ENCODE results near the gene ARID4A.
"Not testable (repeated sequence)": the region's sequence is repeated elsewhere in the genome, so short reads cannot be mapped to it uniquely, and the experiment has no call there.

ARID4A gene, protein sequence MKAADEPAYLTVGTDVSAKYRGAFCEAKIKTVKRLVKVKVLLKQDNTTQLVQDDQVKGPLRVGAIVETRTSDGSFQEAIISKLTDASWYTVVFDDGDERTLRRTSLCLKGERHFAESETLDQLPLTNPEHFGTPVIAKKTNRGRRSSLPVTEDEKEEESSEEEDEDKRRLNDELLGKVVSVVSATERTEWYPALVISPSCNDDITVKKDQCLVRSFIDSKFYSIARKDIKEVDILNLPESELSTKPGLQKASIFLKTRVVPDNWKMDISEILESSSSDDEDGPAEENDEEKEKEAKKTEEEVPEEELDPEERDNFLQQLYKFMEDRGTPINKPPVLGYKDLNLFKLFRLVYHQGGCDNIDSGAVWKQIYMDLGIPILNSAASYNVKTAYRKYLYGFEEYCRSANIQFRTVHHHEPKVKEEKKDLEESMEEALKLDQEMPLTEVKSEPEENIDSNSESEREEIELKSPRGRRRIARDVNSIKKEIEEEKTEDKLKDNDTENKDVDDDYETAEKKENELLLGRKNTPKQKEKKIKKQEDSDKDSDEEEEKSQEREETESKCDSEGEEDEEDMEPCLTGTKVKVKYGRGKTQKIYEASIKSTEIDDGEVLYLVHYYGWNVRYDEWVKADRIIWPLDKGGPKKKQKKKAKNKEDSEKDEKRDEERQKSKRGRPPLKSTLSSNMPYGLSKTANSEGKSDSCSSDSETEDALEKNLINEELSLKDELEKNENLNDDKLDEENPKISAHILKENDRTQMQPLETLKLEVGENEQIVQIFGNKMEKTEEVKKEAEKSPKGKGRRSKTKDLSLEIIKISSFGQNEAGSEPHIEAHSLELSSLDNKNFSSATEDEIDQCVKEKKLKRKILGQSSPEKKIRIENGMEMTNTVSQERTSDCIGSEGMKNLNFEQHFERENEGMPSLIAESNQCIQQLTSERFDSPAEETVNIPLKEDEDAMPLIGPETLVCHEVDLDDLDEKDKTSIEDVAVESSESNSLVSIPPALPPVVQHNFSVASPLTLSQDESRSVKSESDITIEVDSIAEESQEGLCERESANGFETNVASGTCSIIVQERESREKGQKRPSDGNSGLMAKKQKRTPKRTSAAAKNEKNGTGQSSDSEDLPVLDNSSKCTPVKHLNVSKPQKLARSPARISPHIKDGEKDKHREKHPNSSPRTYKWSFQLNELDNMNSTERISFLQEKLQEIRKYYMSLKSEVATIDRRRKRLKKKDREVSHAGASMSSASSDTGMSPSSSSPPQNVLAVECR

DNA sequence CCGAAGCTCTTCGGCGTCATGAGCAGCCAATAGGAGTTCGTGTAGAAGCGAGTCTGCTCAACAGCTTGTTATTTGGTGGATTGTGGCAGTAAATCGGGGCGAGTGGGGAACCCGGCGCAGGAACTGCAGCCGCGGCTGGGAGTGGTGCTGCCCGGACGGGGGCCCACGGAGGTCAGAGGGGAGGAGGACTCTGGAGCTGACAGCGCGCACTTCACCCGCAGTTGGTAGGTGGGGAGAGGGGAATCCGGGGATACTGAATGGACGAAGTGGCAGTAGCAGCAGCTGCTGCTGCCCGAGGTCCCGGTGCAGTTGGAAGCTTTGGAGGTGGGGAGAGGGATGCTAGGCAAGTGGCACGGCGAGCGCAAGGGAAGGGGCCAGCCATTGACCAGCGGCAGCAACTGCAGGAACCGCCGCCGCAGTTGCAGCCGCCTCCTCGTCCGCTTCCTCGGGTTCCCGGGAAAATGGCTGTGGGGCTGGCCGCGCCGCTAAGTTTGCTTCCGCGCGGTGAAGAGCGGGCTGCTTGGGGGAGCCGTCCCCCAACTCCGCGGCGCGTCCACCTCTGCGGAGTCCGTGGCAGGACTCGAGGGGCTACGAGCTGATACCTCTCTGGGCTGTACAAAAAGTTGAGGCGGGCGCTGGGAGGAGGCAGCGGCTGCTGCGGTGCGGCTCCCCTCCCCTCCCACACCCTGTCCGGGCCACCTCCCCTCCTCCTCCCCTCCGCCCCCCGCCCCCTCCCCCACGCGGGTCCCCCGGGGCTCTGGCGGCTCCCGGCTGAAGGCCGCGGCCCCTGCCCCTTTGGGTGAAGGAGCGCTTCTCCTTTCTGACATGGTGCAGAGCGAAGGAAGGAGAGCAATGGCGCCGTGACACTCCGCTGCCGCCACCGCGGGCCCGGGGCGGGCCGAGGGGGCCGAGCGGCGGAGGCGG lies at the start of gene ARID4A:
ARID4A (plus strand) TSS at position 79 of the 924 bp plus-strand sequence. CDS start 1,300 bp downstream, outside the sequence.
- peak; percentile 78 for DNase-seq
- peak; percentile 3 for ATAC-seq

DNA sequence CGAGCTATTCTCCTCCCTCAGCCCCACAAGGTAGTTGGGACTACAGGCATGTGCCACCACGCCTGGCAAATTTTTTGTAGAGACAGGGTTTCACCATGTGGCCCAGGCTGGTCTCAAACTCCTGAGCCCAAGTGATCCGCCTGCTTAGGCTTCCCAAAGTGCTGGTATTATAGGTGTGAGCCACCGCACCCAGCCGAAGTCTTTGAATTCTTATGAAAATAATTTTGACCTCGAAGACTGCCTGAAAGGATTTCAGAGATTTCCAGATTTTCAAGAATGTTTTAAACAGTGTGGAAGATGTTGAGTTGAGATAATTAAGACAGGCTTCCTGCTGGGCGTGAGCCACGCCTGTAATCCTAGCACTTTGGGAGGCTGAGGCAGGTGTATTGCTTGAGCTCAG lies 48.7 kb upstream of the ARID4A start:
- ATAC-seq (no peak), DNase-seq (no peak)

DNA sequence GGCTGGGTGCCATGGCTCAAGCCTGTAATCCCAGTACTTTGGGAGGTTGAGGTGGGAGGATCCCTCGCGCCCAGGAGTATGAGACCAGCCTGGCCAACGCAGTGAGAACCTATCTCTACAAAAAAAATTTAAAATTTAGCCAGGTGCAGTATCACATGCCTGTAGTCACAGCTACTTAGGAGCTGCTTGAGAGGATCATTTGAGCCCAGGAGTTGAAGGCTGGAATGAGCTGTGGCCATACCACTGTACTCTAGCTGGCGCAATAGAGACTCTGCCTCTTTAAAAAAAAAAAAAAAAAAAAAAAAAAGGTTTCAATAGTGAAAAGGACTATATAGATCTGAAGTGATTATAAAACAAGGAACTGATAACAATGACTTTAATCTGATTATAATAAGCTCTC lies 40.2 kb upstream of the ARID4A start:
- ATAC-seq (no peak), DNase-seq (no peak)

DNA sequence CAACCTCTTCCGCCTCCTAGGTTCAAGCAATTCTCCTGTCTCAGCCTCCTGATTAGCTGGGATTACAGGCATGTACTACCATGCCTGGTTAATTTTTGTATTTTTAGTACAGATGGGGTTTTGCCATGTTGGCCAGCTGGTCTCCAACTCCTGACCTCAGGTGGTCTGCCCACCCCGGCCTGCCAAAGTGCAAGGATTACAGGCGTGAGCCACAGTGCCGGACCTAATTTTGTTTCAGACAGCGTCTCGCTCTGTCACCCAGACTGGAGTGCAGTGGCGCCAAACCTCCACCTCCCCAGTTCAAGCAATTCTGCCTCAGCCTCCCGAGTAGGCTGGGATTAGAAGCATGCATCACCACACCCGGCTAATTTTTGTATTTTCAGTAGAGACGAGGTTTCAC lies 36.4 kb upstream of the ARID4A start:
- DNase-seq, ATAC-seq: not testable (repeated sequence)

DNA sequence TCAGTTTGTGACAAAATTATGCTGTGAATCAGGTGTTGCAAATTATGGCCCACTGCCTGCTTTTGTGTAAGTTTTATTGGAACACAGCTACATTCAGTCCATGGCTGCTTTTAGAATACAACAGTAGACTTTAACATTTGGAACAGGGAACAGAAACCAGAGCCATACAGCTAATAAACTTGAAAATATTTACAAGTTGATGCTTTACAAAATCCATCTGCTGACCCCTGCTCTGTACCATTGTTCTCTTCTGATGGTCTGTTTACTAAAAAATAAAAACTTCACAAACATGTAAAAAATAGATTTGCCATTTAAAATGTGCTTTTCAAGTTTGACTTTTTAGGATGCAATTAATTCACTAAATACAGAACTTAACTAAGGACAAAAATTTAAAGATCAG lies 33.0 kb upstream of the ARID4A start:
- DNase-seq, result no peak
- no peak for ATAC-seq

DNA sequence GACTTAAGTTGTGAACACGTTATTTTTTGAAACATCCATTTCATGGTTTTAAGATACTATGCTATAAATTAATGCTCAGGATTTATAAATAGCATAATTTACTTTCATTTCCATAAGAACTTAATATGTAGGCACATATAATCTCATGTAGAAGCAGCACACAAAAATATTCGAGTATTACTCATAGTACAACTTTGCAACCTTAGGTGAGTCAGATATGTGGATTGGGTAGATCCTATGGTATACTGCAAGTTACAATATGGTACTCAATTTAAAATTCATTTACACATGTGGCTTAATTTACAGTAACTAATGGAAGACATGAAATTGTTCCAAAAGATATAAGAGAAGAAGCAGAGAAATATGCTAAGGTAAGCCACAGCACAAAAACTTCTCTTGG lies 27.7 kb upstream of the ARID4A start:
- ATAC-seq (peak; percentile 50), DNase-seq (no peak)

DNA sequence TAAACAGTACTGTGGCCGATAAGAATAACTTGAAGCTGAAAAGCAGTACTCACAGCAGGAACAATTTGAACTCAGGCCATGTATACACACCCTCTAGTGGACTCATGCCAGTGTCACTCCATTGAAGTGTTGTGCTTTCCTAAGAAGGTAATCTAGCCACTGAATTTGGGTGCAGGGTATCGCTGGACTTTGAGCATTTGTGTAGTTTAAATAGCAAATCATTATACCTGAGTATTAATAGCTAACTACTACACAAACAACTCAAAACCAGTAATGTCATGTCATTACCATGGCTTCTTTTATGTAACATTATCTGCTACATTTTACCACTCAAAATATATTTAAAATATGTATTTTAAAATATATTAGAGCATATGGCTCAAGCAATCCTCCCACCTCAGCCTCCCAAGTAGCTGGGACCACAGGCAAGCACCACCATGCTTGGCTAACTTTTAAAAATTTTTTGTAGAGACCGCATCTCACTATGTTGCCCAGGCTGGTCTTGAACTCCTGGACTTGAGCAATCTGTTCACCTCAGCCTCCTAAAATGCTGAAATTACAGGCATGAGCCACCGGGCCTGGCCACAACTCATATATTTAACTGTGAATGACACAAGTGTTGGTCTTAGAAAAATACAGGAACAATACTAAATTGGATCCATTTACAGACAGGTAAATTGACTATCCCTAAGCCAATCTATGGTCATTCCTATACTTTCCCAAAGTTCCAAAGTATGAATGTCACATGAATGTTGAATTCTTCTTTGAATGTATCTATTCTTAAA lies 25.6 kb upstream of the ARID4A start:
- ATAC-seq, result no peak
- DNase-seq, result no peak

DNA sequence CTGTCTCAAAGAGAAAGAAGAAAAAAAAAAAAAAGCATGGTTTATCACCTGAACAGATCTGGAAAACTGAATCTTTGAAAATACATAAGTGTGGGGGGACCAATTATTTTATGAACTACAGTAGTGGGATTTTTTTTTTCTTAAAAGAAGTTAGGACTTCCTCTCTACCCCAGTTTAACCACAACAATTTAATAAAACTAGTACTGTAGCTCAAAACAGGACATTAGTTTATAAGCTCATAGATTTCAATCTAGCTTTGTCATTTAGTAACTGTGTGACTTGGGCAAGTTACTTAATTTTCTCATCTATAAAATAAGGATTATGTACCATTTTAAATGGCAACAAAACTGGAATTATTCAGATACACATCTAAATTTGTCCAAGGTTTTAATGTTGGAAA lies 23.5 kb upstream of the ARID4A start:
- DNase-seq (no peak), ATAC-seq (no peak)

DNA sequence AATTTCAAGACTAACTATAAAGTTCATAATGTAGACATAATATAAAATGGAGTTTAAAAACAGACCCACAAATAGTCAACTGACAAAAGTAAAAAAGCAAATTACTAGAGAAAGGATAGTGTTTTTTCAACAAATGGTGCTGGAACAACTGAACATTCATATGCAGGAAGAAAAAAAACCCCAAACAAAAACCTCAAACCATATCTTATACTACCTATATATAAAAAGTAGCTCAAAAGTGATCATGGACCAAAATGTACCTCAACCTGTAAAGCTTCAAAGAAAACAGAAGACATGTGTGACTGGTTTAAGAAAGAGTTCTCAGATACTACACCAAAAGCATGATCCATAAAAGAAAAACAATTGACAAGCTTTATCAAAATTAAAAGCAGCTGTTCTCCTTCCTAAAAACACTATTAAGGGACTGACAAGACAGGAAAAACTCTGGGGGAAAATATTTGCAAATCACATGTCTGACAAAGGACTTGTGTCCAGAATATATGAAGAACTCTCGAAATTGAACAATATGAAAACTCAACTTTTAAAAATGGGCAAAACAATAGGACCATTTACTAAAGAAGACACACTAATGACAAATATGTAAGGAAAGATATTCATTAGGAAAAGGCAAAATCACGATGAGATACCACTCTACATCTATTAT lies 22.7 kb upstream of the ARID4A start:
- ATAC-seq (no peak), DNase-seq (no peak)

DNA sequence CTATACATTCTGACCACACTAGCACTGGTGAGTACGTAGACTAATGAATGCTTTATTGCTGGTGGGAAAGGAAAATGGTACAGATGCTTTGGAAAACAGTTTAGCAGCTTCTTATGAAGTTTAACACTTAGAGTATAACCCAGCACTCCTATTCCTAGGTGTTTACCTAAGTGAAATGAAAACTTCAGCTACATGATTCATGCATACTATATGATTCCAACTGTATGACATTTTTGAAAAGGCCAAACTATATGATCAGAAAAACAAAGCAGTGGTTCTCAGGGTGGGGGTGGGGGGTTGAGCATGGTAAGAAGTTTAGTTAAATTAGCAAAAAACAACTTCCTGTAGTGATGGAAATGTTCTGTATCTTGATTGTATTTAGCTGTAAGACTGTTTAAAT lies 22.1 kb upstream of the ARID4A start:
- peak; percentile 78 for ATAC-seq

DNA sequence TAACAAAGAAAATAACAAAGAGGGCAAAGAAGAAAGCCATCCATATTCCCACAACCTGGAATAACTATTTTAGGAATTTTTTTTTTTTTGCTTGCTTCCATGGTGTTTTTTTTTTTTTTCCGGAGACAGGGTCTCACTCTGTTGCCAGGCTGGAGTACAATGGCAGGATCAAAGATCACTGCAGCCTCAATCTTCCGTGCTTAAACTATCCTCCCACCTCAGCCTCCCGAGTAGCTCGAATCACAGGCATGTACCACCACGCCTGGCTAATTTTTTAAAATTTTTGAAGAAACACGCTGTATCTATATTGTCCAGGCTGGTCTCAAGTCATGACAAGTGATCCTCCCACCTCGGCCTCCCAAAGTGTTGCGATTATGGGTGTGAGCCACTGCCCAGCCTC lies 20.2 kb upstream of the ARID4A start:
- ATAC-seq, result no peak
- no peak for DNase-seq

More for the DNA sequence above, 22.1 kb upstream of the ARID4A start:
- DNase-seq, result no peak

DNA sequence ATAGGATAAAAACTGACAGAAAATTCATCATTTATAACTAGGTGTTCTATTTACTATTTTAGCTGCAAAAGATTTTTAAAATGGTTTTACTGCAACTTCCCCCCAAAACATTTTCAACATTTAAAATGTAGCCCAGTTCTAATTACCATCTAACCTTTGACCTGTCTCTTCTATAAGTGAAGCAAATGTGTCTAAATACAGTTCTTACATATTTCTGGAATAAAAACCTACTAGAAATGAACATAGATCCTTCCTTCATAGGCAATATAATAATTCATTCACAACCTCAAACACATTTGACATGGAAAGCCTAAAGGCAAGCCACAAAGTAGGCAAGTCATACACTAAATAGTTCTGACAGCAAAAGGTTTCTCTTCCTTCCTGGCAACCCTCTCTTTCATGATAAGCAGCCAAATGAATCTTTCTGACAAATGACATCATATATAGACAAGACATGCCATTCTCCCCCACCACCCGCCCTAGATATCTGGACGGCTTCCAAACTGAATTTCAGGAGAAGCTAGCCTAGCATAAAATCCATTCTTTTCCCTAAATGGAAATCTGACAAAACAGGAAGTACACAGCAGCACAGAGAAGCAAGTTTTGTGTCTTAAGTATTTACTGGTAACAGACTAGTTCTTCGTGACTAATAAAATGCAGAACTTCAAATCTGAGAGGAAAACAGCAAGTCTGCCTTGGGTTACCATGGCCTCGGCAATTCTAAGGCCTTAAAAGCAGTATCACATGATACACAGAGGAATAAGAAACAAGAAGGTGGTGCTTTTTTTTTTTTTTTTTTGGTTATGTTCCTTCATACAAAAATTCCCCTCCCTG lies 17.2 kb upstream of the ARID4A start:
- ATAC-seq (peak; percentile 70), DNase-seq (no peak)

DNA sequence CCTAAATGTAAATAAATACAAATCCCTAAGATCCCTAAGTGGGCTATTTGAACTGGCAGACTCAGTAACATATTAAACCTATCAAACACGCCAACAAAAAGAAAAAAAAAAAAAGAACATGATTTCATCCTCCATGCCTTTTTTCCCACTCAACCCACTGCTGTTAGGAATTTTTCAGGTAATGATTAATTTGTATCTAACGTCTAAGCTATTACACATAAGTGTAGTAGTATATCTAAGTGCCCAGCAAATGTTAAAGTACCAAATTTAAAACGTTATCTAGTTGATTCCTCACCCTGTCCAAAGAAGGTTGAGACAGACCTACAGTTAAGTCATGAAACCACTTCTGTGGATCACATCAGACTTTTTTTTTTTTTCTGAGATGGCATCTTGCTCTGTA lies 16.4 kb upstream of the ARID4A start:
- ATAC-seq, result no peak
- DNase-seq, result no peak

DNA sequence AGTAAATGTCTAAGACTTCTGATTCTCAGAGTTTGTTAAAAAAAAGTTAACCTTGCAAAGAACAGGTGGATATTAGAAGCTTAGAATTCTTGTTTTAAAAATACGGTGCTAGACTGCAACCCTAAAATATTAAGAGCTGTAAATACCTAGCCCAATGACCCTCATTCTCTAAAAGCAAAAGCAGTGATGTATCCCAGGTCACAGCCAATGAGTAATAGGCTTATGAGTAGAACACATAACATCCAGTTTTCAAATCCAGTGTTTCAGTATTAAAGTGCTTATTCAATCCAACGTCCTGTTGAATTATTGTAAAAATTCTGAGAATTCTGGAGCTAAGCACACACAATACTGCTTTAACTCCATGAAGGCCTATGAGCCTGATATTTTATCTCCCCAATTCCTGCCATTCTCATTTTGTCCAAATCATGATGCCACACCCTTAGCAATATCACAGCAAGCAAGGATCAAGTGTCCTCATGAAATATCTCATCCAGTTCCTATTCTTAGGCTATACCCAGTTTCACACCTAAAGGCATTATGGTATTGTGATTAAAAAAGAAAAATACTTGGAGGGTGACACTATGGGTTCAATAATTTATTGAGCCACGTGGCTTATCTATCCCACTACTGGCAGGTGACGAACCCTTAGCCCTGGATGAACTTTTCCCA lies 15.3 kb upstream of the ARID4A start:
- no peak for ATAC-seq
- no peak for DNase-seq

DNA sequence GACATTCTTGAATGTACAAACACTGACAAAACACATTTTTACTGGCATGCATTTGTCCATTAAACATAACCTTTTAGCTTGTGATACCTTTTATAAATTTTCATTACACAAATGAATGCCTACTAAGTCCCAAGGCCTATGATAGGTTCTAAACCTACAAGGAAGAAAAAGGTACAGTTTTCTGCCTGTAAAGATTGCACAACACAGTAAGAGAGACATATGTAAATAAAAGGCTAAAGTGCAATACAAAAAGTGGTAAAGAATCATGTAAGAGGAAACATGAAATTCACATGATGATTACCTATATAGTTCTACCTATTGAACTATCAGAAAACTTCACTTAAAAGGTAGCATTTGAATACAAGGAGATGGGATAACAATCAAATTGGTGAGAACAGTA lies 14.6 kb upstream of the ARID4A start:
- ATAC-seq, result no peak
- no peak for DNase-seq

DNA sequence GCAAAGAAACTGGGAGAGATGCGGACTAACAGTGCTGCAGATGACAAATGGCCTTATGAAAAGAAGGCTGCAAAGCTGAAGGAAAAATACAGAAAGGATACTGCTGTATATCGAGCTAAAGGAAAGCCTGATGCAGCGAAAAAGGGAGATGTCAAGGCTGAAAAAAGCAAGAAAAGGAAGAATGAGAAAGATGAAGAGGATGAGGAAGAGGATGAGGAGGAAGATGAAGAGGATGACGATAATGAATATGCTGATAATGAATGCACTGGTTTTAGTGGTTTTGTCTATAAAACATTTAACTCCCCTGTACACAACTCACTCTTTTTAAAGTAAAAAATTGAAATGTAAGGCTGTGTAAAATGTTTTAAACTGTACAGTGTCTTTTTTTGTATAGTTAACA lies 13.2 kb upstream of the ARID4A start:
- ATAC-seq (no peak), DNase-seq (no peak)

DNA sequence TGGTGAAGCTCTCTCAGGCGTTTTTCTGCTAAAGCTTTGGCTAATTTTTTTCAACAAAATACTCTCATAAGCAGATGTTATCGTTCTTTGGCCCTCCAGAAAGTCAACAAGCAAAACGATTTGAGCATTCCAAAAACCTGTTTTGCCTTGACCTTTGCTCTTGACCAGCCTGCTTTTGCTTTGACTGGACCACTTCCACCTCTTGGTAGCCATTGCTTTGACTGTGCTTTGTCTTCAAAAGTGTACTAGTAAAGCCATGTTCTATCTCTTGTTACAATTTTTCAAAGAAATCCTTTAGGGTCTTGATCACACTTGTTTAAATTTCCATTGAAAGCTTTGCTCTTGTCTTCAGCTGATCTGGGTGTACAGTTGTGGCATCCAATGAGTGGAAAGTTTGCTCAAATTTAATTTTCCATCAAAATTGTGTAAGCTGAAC lies 10.7 kb upstream of the ARID4A start:
- DNase-seq, result no peak
- no peak for ATAC-seq

DNA sequence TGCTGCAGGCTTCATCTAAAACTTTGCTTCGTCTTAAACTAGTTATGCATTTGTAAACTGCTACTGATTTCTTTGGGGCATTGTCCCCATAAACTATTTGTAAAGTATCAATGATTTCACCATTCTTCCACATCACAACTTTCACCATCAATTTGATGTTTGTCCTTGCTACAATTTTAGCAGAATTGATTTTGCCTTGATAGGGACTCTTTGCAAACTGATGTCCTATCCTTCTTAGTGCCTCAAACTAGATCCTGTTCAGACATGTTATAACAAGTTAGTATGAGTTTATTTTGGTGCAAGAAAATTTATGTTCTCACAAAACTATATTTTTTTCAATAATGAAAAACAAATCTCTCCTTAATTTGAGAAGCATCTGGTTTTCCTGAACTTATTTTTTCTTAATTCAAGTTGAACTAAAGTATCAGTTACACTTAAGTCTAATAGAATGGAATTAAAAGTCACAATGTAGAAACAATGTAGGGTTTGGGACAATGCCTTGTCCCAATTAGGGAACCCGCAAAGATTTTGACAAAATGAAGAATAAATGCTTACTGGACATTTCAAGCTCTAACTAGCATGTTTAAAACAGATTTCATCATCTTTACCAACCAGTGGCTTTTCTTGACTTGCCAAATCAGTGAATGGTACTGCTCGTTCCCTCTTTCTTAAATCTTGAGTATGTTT lies 10.1 kb upstream of the ARID4A start:
- no peak for DNase-seq
- ATAC-seq, result no peak
